CD4-positive, alpha-beta T cell treated with Interferon alpha-2 for 1 hour (primary cell): ENCODE measurements around the gene PLAAT3.
"Not testable (repeated sequence)": the region's sequence is repeated elsewhere in the genome, so short reads cannot be mapped to it uniquely, and the experiment has no call there.

Experiments used
- DNase-seq, 2 donors: peaks; one replicate each; pipeline ENCODE4 v3.0.0-alpha.2; 2020 to 2022

PLAAT3 gene

DNA sequence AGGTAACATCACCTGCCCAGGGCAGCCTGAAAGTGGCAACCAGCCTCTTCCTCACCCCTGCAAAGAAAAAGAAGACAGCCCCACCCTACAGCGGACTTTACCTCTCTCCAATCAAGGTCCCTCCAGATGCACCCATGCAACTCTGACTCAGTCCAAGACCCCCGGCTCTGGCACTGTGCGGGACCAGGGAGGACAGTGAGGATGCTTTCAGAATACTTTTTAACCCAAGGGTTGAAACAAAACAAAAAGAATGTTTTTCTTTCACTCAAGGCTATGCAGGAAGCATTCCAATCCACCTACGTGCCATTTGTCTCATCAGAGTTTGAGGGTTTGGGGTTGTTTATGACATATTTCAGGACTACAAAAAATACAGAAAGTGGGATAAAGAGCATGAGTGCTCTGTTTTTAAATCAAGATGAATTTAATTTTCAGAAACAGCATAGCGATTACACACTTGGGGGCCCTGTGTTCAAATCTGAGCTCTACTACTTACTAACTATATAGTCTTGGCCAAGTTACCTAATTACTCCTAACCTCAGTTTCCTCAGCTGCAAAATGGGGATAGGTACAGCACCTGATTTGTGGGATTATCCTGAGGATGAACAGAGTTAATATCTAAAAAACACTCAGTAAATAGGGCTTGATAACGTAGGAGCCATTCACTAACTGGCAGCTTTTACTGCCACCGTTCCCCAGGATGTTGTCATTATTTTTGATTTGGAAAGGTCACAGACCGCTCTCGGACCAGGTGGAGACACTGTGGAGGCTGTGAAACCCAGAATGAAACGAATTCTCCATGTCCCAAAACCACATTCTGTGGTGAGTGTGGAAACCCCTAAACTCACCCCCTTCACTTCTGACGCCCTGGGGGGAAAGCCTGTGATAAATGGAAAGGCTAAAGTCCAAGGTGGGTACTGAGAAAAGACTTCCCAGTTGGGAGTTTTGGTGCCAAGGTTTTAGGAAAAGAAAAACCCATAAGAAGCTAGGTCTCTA is 5.6 kb downstream of the PLAAT3 start:
- DNase-seq: no peak

DNA sequence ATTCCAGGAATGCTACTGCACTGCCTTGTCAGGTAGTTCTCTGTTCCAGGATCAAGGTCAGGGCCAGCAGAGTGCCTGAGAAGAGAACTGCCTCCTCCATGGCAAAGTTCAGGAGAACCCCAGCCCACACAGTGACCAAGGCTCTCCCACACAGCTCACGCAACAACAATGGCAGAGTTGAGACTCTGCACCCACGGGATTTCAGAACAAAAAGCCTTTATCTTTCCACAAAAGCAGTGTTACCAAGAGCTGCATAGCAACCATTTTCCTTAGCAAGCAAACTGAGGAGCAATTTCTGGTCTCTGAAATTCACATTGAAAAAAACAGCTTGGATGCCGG is 11.1 kb downstream of the PLAAT3 start:
- no peak for DNase-seq

DNA sequence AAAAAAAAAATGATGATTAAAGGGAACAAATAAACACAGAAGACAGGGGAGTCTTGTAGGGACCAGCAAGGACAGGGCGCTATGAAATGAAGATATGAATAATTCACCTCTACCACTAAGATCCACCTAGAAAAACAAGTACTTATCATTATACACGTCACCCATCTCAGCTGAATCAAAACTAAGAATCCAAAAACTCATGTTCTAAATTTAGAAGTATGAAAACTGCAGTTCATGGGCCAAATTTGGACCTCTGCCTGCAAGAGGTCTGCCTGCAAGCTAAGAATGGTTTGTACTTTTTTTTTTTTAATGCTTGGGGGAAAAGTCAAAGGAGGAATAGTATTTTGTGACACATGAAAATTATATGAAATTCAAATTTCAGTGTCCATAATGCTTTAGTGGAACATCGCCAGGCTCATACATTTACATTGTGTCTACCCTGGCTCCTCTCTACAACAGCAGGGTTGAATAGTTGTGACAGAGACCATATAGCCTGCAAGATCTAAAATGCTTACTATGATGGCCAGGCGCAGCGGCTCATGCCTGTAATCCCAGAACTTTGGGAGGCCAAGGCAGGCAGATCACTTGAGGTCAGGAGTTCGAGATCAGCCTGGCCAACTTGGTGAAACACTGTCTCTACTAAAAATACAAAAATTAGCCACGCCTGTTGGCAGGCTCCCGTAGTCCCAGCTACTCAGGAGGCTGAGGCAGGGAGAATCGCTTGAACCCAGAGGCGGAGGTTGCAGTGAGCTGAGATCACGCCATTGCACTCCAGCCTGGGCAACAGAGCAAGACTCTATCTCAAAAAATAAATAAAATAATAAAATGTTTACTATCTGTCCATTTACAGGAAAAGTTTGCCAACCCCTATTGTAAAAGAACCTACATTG is 11.7 kb downstream of the PLAAT3 start:
- not testable (repeated sequence) for DNase-seq

- no peak for DNase-seq
Measured at GRCh38 chr11:63599211-63600122, 14.8 kb downstream of the PLAAT3 start.

- no peak for DNase-seq
Measured at GRCh38 chr11:63598556-63598955, 15.7 kb downstream of the PLAAT3 start.

GRCh38 chr11:63595296-63595695 is 18.9 kb downstream of the PLAAT3 start:
- DNase-seq: no peak

DNA sequence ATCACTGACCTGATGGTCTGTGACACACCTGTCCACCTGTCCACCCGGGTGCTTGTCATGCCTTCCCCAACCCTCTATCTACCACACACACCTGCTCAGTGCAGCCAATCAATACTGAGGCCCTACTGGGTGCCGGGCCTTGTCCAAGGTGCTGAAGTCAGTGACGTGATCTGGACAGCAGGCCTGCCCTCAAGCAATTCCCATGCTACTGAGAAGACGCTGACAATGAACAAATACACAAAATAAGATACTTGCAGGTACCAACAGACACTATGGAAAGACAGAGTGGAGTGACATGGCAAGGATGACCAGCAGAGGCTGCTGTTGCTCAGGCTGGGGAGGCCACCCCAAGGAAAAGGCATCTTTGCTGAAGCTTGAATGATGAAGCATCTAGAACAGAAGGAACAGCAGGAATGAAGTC is 21.2 kb downstream of the PLAAT3 start:
- peak in 1 of 2 donors; percentile 25 for DNase-seq

- no peak for DNase-seq
Measured at GRCh38 chr11:63590024-63590788, 24.0 kb downstream of the PLAAT3 start.

DNA sequence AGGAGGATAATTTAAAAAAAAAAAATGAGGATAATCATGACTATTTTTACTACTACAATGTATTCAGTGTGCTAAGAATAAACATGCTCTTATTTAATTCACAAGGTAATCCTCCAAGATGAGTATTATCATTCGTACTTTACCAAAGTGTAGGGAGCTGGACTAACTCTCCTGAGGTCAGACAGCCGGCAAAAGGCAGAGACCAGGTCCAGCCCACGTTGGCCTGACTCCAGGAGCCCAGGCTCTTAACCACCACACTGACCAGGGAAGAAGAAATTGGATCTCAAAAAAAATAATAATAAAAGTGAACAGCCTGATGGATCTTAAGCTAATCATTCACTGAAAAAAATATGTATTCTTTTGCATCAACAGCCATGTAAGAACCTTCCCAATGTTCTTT is 25.2 kb downstream of the PLAAT3 start:
- DNase-seq: no peak

DNA sequence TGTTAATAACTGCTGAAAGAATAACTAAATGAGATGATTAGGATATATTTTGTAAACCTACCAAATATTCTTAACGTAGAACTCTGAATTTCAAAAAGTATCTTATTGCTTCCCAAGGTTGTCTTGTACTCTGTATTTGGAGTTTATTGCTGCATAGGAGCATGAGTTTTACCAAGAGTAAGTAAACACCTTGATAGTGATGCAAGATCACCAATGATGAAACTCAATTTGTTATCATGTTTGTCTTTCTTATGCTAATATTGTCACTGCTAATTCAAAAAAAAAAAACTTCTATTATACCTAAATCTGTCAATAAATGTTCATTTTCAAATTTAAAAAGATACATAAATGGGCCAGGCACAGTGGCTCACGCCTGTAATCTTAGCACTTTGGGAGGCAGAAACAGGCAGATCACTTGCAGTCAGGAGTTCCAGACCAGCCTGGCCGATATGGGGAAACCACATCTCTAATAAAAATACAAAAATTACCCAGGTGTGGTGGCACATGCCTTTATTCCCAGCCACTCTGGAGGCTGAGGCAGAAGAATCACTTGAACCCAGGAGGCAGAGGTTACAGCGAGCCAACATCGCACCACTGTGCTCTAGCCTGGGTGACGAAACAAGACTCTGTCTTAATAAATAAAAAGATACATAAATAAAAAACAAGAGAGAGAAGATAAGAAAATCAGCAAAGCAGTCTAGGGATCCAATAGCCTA is 27.6 kb downstream of the PLAAT3 start:
- no peak for DNase-seq

DNA sequence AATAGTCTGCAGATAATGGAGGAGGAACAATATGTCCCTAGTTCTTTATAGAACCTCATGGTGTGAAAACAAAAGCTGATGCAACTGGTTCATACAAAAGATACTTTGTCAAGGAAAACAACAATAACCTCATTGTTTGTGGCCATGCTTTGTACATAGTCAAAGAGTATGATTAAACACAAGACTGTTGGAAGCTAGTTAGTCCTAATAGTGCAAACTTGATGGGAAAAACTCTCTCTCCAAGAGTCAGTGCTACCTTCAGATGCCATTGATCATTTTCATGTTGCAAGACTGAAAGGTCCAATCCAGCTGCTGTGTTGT is 30.9 kb downstream of the PLAAT3 start:
- no peak for DNase-seq

DNA sequence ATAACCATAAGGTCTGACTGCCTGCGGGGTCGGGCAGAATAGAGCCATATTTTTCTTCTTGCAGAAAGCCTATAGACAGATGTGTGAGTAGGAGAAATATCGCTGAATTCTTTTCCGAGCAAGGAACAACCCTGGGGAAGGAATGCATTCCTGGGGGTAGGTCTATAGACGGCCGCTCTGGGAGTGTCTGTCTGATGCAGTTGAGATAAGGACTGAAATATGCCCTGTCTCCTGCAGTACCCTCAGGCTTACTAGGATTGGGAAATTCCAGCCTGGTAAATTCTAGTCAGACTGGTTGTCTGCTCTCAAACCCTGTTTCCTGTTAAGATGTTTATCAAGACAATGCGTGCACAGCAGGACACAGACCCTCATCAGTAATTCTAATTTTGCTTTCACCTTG is 33.0 kb downstream of the PLAAT3 start:
- not testable (repeated sequence) for DNase-seq

DNA sequence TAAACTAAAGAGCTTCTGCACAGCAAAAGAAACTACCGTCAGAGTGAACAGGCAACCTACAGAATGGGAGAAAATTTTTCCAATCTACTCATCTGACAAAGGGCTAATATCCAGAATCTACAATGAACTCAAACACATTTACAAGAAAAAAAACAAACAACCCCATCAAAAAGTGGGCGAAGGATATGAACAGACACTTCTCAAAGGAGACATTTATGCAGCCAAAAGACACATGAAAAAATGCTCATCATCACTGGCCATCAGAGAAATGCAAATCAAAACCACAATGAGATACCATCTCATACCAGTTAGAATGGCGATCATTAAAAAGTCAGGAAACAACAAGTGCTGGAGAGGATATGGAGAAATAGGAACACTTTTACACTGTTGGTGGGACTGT is 35.4 kb downstream of the PLAAT3 start:
- DNase-seq: not testable (repeated sequence)

GRCh38 chr11:63574856-63575602 is 39.2 kb downstream of the PLAAT3 start:
- no peak for DNase-seq

DNA sequence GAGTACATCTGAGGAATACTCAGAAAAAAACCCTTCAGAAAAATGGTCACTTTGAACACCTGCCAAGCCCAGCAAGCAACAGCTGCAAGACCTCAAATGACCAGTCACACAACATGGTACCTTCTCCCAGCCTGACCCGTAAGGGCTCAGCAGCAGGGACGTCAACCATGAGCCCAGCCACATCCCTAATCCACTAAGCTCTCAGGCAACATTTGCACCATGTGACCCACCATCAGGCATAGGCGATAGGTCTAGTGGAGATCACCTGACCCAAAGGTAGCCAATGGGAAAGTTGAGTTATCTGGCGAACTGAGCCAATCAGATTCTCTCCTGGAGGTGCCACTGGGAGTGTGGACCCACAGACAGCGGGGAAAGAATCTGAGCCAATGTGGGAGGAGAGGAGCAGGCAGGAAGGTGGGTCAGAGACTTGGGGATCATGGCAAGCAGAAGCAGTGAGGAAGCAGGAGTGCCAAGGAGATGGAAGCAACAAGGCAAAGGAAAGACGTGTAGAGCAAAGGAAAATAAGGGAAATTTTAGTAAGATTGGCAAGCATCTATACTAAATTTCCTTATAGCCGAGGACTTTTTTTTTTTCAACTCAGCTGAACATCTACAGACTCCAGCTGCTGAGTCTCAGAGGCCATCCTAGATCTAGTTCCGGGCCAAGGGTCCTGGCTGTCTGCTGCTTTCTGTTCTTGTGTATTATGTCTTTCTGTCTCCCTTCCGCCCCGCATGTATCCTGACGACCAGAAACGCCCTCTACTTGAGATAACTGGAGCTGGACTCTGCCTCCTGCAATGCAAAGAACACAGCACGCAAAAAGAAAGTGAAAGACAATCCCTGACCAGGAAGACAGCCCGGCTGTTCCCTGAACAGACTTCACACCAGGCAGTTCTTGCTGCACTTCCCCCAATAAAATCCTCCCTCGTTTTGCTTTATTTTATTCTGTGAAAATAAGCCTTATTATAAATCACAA is 40.1 kb downstream of the PLAAT3 start:
- DNase-seq: peak; percentile 44 to 68

DNA sequence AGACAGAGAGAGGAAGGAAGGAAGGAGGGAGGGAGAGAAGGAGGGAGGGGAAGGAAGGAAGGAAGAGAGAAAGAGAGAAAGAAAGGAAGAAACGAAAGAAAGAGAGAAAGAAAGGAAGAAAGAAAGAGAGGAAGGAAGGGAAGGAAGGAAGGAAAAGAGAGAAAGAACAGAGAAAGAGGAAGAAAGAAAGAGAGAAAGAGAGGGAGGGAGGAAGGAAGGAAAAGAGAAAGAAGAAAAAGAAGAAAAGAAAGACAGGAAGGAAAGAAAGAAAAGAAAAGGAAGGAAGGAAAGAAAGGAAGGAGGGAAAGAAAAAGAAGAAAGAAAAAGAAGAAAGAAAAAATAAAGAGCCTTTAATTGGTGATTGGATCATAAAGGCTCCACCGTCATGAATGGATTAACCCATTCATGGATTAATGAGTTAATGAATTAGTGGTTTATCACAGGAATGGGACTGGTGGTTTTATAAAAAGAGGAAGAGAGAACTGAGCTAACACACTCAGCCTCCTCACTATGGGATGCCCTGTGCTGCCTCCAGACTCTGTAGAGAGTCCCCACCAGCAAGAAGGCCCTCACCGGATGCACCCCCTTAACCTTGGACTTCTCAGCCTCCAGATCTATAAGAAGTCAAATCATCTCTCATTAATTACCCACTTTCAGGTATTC is 42.1 kb downstream of the PLAAT3 start:
- DNase-seq: no peak

DNA sequence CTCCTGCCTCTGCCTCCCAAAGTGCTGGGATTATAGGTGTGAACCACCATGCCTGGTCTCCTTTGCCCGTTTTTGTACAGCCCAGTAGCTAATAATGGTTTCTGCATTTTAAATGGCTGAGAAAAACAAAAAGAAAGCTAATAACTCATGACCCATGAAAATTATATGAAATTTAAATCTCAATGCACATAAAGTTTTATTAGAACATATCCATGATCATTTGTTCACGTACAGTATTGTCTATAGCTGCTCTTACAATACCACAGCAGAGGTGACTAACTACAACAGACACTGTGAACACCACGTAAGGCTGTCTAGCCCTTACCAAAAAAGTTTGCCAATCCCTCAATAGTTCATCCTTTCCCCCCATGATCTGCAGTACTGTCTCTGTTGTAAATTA is 44.7 kb downstream of the PLAAT3 start:
- no peak for DNase-seq

- peak; percentile 91 for DNase-seq
Measured at GRCh38 chr11:63567044-63567840, 47.0 kb downstream of the PLAAT3 start.
